GM12878 (cell line): Measurements from ENCODE around the gene NOVA2. TPM values are rescaled to one million over a fixed set of nuclear protein-coding genes. Genes with fewer than 3 reads are reported as not detected.
A peak's percentile ranks its signal among the peaks of the same experiment; 100 is the strongest.

Experiments used
- ATAC-seq: fragments of 200-7000 bp; cut with Tn5 transposase; 3 replicates; pipeline ENCODE4 v1.9.1; 2020; ENCODE audit warnings: mild to moderate bottlenecking, moderate library complexity
- BruUV-seq: library from RNA; stranded (reverse); fragments of 400-500 nt; replicated peaks from 2 replicates; lab custom pipeline; 2021; lab: Mats Ljungman, UMichigan
- CTCF ChIA-PET: fragments of 300-600 bp; sonication (Branson Sonifier 250); formaldehyde crosslinking; extraction: SDS; loops from one replicate; lab custom pipeline; 2021; ENCODE audit warnings: inconsistent platforms; lab: Yijun Ruan, JAX
- POLR2A ChIA-PET: fragments of 350-600 bp; formaldehyde crosslinking; extraction: SDS; loops from one replicate; lab custom pipeline; 2021; ENCODE audit warnings: inconsistent platforms; lab: Charles Lee
- RAD21 ChIA-PET: fragments of 300-600 bp; sonication (Branson Sonifier 250); formaldehyde crosslinking; loops from one replicate; lab custom pipeline; 2023; ENCODE audit warnings: antibody characterized with exemption; ENCODE audit not compliant: unreplicated experiment; lab: Charles Lee
- SMC1A ChIA-PET: fragments of 300-600 bp; sonication (Branson Sonifier 250); formaldehyde crosslinking; loops from one replicate; lab custom pipeline; 2023; ENCODE audit not compliant: unreplicated experiment, uncharacterized antibody; lab: Charles Lee
- DNase-seq: peaks from one replicate; pipeline ENCODE4 v3.0.0-alpha.2; 2011; ENCODE audit warnings: low read depth, low spot score
- FAIRE-seq: peaks from 3 replicates; lab custom pipeline; 2011; peaks lifted over from hg19 to GRCh38; lab: Jason Lieb, UNC
- H2AFZ ChIP-seq: 2 replicates; pipeline ENCODE4 v1.6.0; 2011; ENCODE audit warnings: low read depth, low read length, control low read depth; ENCODE audit not compliant: control insufficient read depth
- H3K27ac ChIP-seq: 2 replicates; pipeline ENCODE4 v1.5.1; 2011; ENCODE audit warnings: control low read depth; ENCODE audit not compliant: control insufficient read depth, insufficient read depth
- H3K27me3 ChIP-seq, 2 experiments: replicated peaks in 1 of 2; 2 replicates each; pipeline versions ENCODE4 v1.6.0 to v1.6.1; 2011; ENCODE audit warnings: low read length in 1 of 2; ENCODE audit not compliant: control insufficient read depth in 2 of 2, insufficient read depth in 2 of 2
- H3K36me3 ChIP-seq, 2 experiments: 2 replicates each; pipeline ENCODE4 v1.5.1; 2011; ENCODE audit warnings: low read length in 1 of 2; ENCODE audit not compliant: control insufficient read depth in 2 of 2, insufficient read depth in 2 of 2
- H3K4me1 ChIP-seq: 2 replicates; pipeline ENCODE4 v1.6.1; 2011; ENCODE audit warnings: mild to moderate bottlenecking, low read length, moderate library complexity, mixed read lengths; ENCODE audit not compliant: control insufficient read depth, insufficient read depth
- H3K4me2 ChIP-seq: 2 replicates; pipeline ENCODE4 v1.6.0; 2011; ENCODE audit warnings: control low read depth; ENCODE audit not compliant: control insufficient read depth, insufficient read depth
- H3K4me3 ChIP-seq: fragments of 200-600 bp; sonication (generic); 2 replicates; pipeline ENCODE4 v1.5.1; 2016
- H3K79me2 ChIP-seq: 2 replicates; pipeline ENCODE4 v1.6.0; 2011; ENCODE audit warnings: low read length; ENCODE audit not compliant: control insufficient read depth, insufficient read depth
- H3K9ac ChIP-seq: 2 replicates; pipeline ENCODE4 v1.8.0; 2011; ENCODE audit warnings: low read length, control low read depth, mixed read lengths; ENCODE audit not compliant: control insufficient read depth, insufficient read depth
- H3K9me3 ChIP-seq: replicated peaks from 3 replicates; pipeline ENCODE4 v1.5.1; 2011; ENCODE audit warnings: mild to moderate bottlenecking, low read length; ENCODE audit not compliant: control insufficient read depth, insufficient read depth
- H4K20me1 ChIP-seq: 2 replicates; pipeline ENCODE4 v1.6.0; 2011; ENCODE audit not compliant: control insufficient read depth, insufficient read depth
- BHLHE40 ChIP-seq, 2 experiments: fragments of 450-650 bp in 1 of 2; IDR thresholded peaks; 2 replicates each; pipeline ENCODE4 v1.6.1; 2011 to 2017; ENCODE audit warnings: low read depth in 2 of 2, borderline replicate concordance in 1 of 2, improper control_type of control experiment in 1 of 2, low read length in 1 of 2, mild to moderate bottlenecking in 1 of 2
- CBX3 ChIP-seq: fragments of 200-600 bp; sonication (generic); IDR thresholded peaks from 2 replicates; pipeline ENCODE4 v1.6.1; 2016; ENCODE audit warnings: low read depth, borderline replicate concordance
- CHD1 ChIP-seq: IDR thresholded peaks from 2 replicates; pipeline ENCODE4 v1.6.1; 2012; ENCODE audit warnings: low read depth, low read length, improper control_type of control experiment
- CHD4 ChIP-seq: fragments of 200-600 bp; sonication (generic); IDR thresholded peaks from 2 replicates; pipeline ENCODE4 v1.6.1; 2016; ENCODE audit warnings: mild to moderate bottlenecking
- EED ChIP-seq: sonication (generic); IDR thresholded peaks from 2 replicates; pipeline ENCODE4 v1.6.1; 2016; ENCODE audit warnings: antibody characterized with exemption, low read depth
- ESRRA ChIP-seq: IDR thresholded peaks from 2 replicates; pipeline ENCODE4 v1.6.1; 2012; ENCODE audit warnings: mild to moderate bottlenecking, low read length, improper control_type of control experiment
- FOXK2 ChIP-seq: fragments of 450-650 bp; IDR thresholded peaks from 2 replicates; pipeline ENCODE4 v1.6.1; 2017; ENCODE audit warnings: mild to moderate bottlenecking, moderate library complexity
- HDAC2 ChIP-seq: fragments of 200-600 bp; sonication (generic); IDR thresholded peaks from 2 replicates; pipeline ENCODE4 v1.6.1; 2017
- JUND ChIP-seq: IDR thresholded peaks from 2 replicates; pipeline ENCODE4 v1.6.1; 2012; ENCODE audit warnings: low read depth, mild to moderate bottlenecking, low read length, improper control_type of control experiment, moderate library complexity
- MAX ChIP-seq: IDR thresholded peaks from 2 replicates; pipeline ENCODE4 v1.6.1; 2012; ENCODE audit warnings: low read depth, low read length, improper control_type of control experiment
- MEF2A ChIP-seq: IDR thresholded peaks from 2 replicates; pipeline ENCODE4 v1.6.1; 2011; ENCODE audit warnings: low read depth, mild to moderate bottlenecking, low read length, moderate library complexity; ENCODE audit not compliant: insufficient read depth
- NFYB ChIP-seq: IDR thresholded peaks from 2 replicates; pipeline ENCODE4 v1.6.1; 2011; ENCODE audit warnings: low read depth, mild to moderate bottlenecking, low read length, improper control_type of control experiment, moderate library complexity; ENCODE audit not compliant: insufficient read depth
- NR2C1 ChIP-seq: fragments of 450-650 bp; IDR thresholded peaks from 2 replicates; pipeline ENCODE4 v1.6.1; 2017; ENCODE audit warnings: antibody characterized with exemption, mild to moderate bottlenecking, moderate library complexity
- NR2F1 ChIP-seq: fragments of 450-650 bp; conservative IDR thresholded peaks from 2 replicates; pipeline ENCODE4 v1.6.1; 2017; ENCODE audit warnings: mild to moderate bottlenecking
- RCOR1 ChIP-seq: conservative IDR thresholded peaks from 2 replicates; pipeline ENCODE4 v1.6.1; 2012; ENCODE audit warnings: low read depth, low read length, improper control_type of control experiment
- TCF7 ChIP-seq: IDR thresholded peaks from 2 replicates; pipeline ENCODE4 v1.6.1; 2014; ENCODE audit warnings: antibody characterized with exemption, borderline replicate concordance
- YBX1 ChIP-seq: fragments of 450-650 bp; IDR thresholded peaks from 2 replicates; pipeline ENCODE4 v1.6.1; 2016; ENCODE audit warnings: antibody characterized with exemption
- ZNF24 ChIP-seq: fragments of 450-650 bp; IDR thresholded peaks from 2 replicates; pipeline ENCODE4 v1.6.1; 2017; ENCODE audit warnings: antibody characterized with exemption, mild to moderate bottlenecking
- WGBS: methylation state at CpG from one replicate; pipeline ENCODE4 v1.1.6; 2016; ENCODE audit warnings: low lambda C conversion rate; ENCODE audit not compliant: insufficient replicate concordance, insufficient coverage; ENCODE audit errors: missing lambda C conversion rate; 5-methylcytosine and 5-hydroxymethylcytosine counted together
- in situ Hi-C: fragments of 300-500 bp; cut with MboI; formaldehyde crosslinking; loops from 9 replicates; pipeline ENCODE4 v1.14.3; 2018; ENCODE audit warnings: mixed read lengths
- intact Hi-C: fragments of 100-400 bp; cut with micrococcal nuclease; formaldehyde crosslinking; loops from one replicate; pipeline ENCODE4 v1.14.2; 2022; ENCODE audit not compliant: unreplicated experiment
- polyA plus RNA-seq, 11 experiments: library from polyadenylated mRNA; depleted of rRNA in 4 of 11; unstranded in 6 of 11; stranded (reverse) in 5 of 11; fragments of >200 nt; fragmentation: Nextera tagmentation in 4 of 11; fragmentation: Illumina TruSeq in 1 of 11; extraction: Ambion mirVana in 4 of 11; extraction: Trizol in 1 of 11; gene quantifications; 1 replicate in 1 of 11; 2 replicates in 10 of 11; pipeline versions ENCODE4 v1.2.1 to v1.2.3, GENCODE V29; 2011 to 2016; ENCODE audit warnings: inconsistent platforms in 2 of 11, missing spikeins in 2 of 11, low read depth in 1 of 11
- total RNA-seq, 4 experiments: library from RNA; depleted of rRNA in 3 of 4; stranded (reverse); fragments of >200 nt in 3 of 4; fragmentation: Illumina TruSeq in 1 of 4; extraction: Trizol in 1 of 4; gene quantifications; 2 replicates each; pipeline versions ENCODE4 v1.2.1 to v1.2.3, GENCODE V29; 2013 to 2021
- TF ChIP-seq, protein P1 (sequence below), 3 experiments: IDR thresholded peaks in 2 of 3; conservative IDR thresholded peaks in 1 of 3; 2 replicates each; pipeline ENCODE4 v1.5.1; 2011; ENCODE audit warnings: low read depth in 3 of 3, low read length in 3 of 3, mild to moderate bottlenecking in 3 of 3, control low read depth in 2 of 3, moderate library complexity in 2 of 3, inconsistent platforms in 1 of 3, mixed read lengths in 1 of 3; ENCODE audit not compliant: control insufficient read depth in 2 of 3, insufficient read depth in 1 of 3; ENCODE audit errors: extremely low read depth in 1 of 3

Gene NOVA2
- total and polyA plus RNA-seq, 10 of the 15 experiments (the other 5 are each of a cell fraction or from before 2014, with no cell fraction given): under 0.01 to 0.44 (median 0.03) TPM; not detected in 4

DNA sequence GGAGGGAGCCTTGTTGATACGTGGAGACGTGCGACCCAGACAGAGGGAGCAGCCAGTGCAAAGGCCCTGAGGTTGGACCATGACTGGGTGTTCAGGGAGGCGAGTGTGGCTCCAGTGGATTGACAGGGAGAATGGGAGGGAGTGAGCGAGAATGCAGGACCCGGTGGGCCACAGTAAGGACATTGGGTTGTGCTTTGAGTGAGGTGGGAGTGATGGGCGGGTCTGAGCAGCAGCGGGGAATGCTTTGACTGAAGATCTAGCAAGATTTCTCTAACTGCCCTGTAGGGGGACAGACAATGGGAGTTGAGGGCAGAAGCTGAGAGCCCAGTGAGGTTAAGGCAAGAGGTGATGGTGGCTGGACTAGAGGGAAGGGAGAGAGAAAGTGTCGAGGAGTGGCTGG is 51.4 kb downstream of the NOVA2 start:
- RAD21 ChIA-PET: no interaction called here
- intact Hi-C loops (no loop called here), in situ Hi-C loops (no loop called here)
- POLR2A ChIA-PET: no interaction called here
- 46% methylated on average over 9 of the region's 9 CpGs for WGBS
- DNase-seq (no peak), FAIRE-seq (no peak), ATAC-seq (peak; percentile 87)
- Histone ChIP-seq H3K9ac (no peak overlapping the region), H3K27me3 (no peaks in the 10 kb centered on the region), H3K36me3 (no peaks in the 10 kb centered on the region), H3K4me1 (no peaks in the 10 kb centered on the region), H3K79me2 (no peaks in the 10 kb centered on the region), H2AFZ (no peak overlapping the region), H3K4me2 (no peak overlapping the region), H3K9me3 (no peaks in the 10 kb centered on the region), H3K4me3 (no peak overlapping the region), H4K20me1 (no peaks in the 10 kb centered on the region), H3K27ac (no peak overlapping the region)
- no TSS peak for BruUV-seq
- SMC1A ChIA-PET: no interaction called here
- TF ChIP-seq, protein P1, sequence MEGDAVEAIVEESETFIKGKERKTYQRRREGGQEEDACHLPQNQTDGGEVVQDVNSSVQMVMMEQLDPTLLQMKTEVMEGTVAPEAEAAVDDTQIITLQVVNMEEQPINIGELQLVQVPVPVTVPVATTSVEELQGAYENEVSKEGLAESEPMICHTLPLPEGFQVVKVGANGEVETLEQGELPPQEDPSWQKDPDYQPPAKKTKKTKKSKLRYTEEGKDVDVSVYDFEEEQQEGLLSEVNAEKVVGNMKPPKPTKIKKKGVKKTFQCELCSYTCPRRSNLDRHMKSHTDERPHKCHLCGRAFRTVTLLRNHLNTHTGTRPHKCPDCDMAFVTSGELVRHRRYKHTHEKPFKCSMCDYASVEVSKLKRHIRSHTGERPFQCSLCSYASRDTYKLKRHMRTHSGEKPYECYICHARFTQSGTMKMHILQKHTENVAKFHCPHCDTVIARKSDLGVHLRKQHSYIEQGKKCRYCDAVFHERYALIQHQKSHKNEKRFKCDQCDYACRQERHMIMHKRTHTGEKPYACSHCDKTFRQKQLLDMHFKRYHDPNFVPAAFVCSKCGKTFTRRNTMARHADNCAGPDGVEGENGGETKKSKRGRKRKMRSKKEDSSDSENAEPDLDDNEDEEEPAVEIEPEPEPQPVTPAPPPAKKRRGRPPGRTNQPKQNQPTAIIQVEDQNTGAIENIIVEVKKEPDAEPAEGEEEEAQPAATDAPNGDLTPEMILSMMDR (IDR thresholded peaks at IDR 0.05 in 2 of 3, conservative IDR thresholded peaks at IDR 0.05 in 1 of 3; ENCODE audit: control insufficient read depth in 2 of 3, extremely low read depth in 1 of 3, insufficient read depth in 1 of 3, low read depth in 3 of 3, low read length in 3 of 3): peak; percentile 2 to 32 (median 29); a peak in 2 of 6 replicates
- TF ChIP-seq MEF2A: no peak
- CTCF ChIA-PET: no interaction called here

GRCh38 chr19:45920458-45920857 is 53.2 kb downstream of the NOVA2 start:
- DNase-seq: no peak
- BruUV-seq: no TSS peak
- Histone ChIP-seq H3K4me2 (no peak overlapping the region), H3K36me3 (no peaks in the 10 kb centered on the region), H4K20me1 (no peaks in the 10 kb centered on the region), H3K27me3 (no peaks in the 10 kb centered on the region), H2AFZ (no peak overlapping the region), H3K27ac (no peak overlapping the region), H3K9ac (no peak overlapping the region), H3K79me2 (no peaks in the 10 kb centered on the region), H3K4me1 (no peaks in the 10 kb centered on the region), H3K4me3 (no peak overlapping the region), H3K9me3 (no peaks in the 10 kb centered on the region)
- SMC1A ChIA-PET: no interaction called here
- TF ChIP-seq HDAC2 (no peak), TCF7 (no peak), ESRRA (no peak), JUND (no peak), NR2F1 (no peak), CHD4 (no peak), EED (no peak), CHD1 (no peak), ZNF24 (no peak), NFYB (no peak), YBX1 (no peak), BHLHE40 (IDR thresholded peaks at IDR 0.05; ENCODE audit: borderline replicate concordance in 1 of 2, low read depth in 2 of 2, low read length in 1 of 2) (no peak), FOXK2 (no peak), RCOR1 (no peak), MAX (no peak), NR2C1 (no peak), CBX3 (no peak)
- RAD21 ChIA-PET: no interaction called here
- ATAC-seq: no peak
- intact Hi-C loops: no loop called here
- POLR2A ChIA-PET: no interaction called here
- peak; percentile 68 for FAIRE-seq
- CTCF ChIA-PET: no interaction called here
- WGBS: 46% methylated on average over 8 of the region's 8 CpGs
- in situ Hi-C loops: no loop called here
